DOHH2 (cell line): ENCODE measurements around the gene DCXR.

Source experiments
- CTCF ChIP-seq: fragments of 200-600 bp; sonication (generic); IDR thresholded peaks from one replicate; pipeline ENCODE4 v1.5.1; 2014; ENCODE audit warnings: antibody characterized with exemption, mild to moderate bottlenecking, low read depth, low read length; ENCODE audit not compliant: poor library complexity, severe bottlenecking
- EZH2phosphoT487 ChIP-seq: fragments of 200-600 bp; sonication (generic); IDR thresholded peaks from 2 replicates; pipeline ENCODE4 v1.6.1; 2017; ENCODE audit warnings: borderline replicate concordance, mild to moderate bottlenecking, antibody characterized with exemption, low read length, moderate library complexity, mixed read lengths

GRCh38 chr17:82028966-82029365, 8.5 kb downstream of the DCXR start:
- no peak for TF ChIP-seq CTCF
- TF ChIP-seq EZH2phosphoT487, result no peak
